ENCODE measurements around the gene NAA15.
"Not testable (repeated sequence)": the region's sequence is repeated elsewhere in the genome, so short reads cannot be mapped to it uniquely, and the experiment has no call there.

Gene NAA15

GRCh38 chr4:139295942-139296299, 5.4 kb upstream of the NAA15 start:
- DNase-seq (ENCODE audit: low read depth in 2 of 3, low spot score in 1 of 3), result no peak

DNA sequence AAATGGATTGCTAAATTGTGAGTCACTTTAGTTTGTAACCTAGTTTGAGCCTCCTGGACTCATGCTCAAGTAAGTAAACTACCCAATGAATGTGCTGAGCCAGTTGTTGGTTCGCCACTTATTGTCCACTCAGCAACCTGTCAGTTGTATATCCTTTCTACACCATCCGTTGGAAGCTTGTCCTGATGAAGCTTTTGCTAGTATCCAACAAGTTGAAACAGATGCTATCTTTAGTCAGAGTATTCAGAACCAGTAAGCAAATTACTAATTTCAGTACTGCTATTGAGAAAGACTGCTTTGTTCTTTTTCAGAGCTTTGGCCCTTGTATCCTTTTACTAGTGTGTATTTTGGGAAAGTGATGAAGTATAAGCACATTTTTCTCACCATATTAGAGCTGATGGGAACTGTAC, 4.3 kb upstream of the NAA15 start:
- no peak for DNase-seq (ENCODE audit: low read depth in 2 of 3, low spot score in 1 of 3)

GRCh38 chr4:139299536-139299935, 1.8 kb upstream of the NAA15 start:
- DNase-seq (ENCODE audit: low read depth in 2 of 3, low spot score in 1 of 3), result no peak

DNA sequence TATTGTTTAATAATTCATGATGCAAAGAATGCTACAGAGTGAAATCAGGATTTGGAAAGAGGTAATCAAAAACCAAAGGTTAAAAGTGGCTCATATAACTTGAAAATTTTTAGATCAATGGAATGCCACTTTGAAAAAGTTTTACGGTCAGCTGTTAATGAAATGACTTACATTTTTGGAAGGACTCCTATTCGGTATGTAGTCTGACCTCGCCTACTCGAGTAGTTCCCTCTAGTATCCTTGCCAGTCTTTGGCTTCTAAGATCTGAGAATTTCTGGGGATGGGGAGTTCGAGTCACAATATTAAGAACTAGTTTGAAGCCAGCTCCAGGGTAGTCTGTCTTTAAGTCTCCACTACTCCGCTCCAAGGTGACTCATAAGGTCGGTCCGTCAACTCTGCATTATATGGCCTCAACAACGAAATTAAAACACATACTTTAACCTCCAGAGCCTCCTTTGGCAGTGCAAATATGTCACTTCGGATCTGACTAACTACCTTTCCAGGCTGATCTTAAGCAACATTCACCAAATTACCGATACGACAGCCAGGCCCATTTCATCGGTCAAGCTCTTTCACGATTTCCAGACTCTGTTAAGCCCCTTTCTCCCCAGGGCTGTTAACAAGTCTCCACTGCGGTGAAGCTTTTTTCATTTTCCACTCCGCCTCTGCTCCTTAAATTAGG, 733 bp upstream of the NAA15 start:
- no peak for DNase-seq (ENCODE audit: low read depth in 2 of 3, low spot score in 1 of 3)

DNA sequence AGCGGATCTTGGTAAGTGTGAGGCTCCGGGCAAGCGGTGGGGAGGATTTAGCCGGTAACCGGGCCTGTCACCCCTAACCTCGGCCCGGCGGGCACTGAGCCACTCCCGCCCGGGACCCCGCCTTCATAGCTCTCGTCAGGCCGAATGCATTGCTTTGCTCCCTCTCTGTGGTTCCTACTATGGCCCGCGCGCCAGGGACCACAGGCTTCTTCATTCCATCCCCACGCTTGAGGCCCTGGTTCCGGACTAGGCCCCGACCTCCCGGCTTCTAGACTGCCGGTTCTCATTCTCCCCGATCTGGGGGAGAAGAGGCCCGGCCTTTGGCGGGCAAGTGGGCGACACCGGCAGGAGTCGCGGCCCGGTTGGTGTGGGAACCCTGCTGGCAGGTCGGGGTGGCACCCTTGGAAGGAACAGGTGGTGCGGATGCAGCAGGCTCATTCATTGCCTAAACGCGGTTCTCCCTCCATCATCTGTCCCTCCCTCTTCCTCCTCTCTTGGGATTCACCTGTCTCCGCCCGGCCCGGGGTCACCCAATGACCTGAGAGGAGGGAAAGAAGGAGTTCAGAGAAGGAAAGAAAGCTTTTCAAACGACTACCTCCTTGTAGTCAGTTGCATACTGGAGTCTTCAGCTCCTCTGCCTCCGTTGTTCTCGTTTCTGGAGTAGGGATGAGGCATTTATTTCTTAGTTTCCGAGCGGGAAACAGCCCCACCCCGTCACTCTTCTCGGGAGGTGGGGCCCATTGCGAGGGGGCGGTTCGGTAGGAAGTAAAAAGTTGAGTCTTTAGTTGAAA, 711 bp downstream of the NAA15 start, which contains the start of gene NDUFC1:
NDUFC1 (minus strand) TSS at position 657 of the 791 bp plus-strand sequence. CDS start 6,679 bp downstream, outside the sequence.
- DNase-seq (ENCODE audit: low read depth in 2 of 3, low spot score in 1 of 3), result peak in 2 of 3 donors; percentile 45 to 46

DNA sequence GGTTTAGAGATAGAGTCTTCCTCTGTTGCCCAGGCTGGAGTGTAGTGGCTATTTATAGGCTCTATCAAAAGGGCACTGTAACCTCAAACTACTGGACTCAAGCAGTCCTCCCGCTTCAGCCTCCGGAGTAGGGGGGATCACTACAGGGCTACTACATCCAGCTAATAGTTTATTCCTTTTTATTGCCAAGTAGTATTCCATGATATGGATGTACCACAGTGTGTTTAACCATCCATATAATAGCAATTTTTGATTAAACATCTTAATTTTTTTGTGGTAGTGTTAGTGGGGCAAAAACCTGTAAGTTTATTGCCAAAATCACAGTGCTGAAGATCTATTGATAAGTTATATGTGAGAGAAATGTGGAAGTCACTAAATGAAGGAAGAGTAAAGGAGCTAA, 3.6 kb downstream of the NAA15 start:
- DNase-seq (ENCODE audit: low read depth in 2 of 3, low spot score in 1 of 3), result no peak

GRCh38 chr4:139311909-139312308, 10.6 kb downstream of the NAA15 start:
- no peak for DNase-seq (ENCODE audit: low read depth in 2 of 3, low spot score in 1 of 3)

GRCh38 chr4:139312552-139313332, 11.4 kb downstream of the NAA15 start:
- no peak for DNase-seq (ENCODE audit: low read depth in 2 of 3, low spot score in 1 of 3)

- DNase-seq (ENCODE audit: low read depth in 2 of 3, low spot score in 1 of 3), result not testable (repeated sequence)
These were observed 12.1 kb downstream of the NAA15 start for GRCh38 chr4:139313414-139313813.

GRCh38 chr4:139314047-139314800, 12.9 kb downstream of the NAA15 start:
- no peak for DNase-seq (ENCODE audit: low read depth in 2 of 3, low spot score in 1 of 3)

GRCh38 chr4:139315221-139315675, 13.9 kb downstream of the NAA15 start:
- no peak for DNase-seq (ENCODE audit: low read depth in 2 of 3, low spot score in 1 of 3)

GRCh38 chr4:139316733-139317132, 15.4 kb downstream of the NAA15 start:
- DNase-seq (ENCODE audit: low read depth in 2 of 3, low spot score in 1 of 3), result no peak

- DNase-seq (ENCODE audit: low read depth in 2 of 3, low spot score in 1 of 3), result no peak
These were observed 16.3 kb downstream of the NAA15 start for GRCh38 chr4:139317635-139318034.

GRCh38 chr4:139319571-139319970, 18.3 kb downstream of the NAA15 start:
- DNase-seq (ENCODE audit: low read depth in 2 of 3, low spot score in 1 of 3), result no peak

- not testable (repeated sequence) for DNase-seq (ENCODE audit: low read depth in 2 of 3, low spot score in 1 of 3)
These were observed 20.8 kb downstream of the NAA15 start for GRCh38 chr4:139322070-139322469.

- not testable (repeated sequence) for DNase-seq (ENCODE audit: low read depth in 2 of 3, low spot score in 1 of 3)
These were observed 21.2 kb downstream of the NAA15 start for GRCh38 chr4:139322541-139322940.

DNA sequence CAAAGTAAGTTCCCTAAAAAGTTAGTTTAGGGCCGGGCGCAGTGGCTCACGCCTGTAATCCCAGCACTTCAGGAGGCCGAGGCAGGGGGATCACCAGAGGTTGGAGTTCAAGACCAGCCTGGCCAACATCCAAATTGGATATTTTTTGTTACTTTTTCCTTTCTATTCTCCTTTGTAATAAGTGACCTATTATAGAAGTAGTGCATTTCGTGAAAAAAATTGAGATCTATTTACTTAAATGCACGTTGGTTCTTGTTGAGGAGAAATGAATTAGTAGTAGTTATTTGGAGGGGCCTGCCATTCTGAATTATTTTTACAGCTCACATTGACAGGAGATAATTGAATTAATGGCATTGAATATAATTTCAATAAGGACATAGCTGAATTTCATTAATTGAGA, 23.3 kb downstream of the NAA15 start:
- no peak for DNase-seq (ENCODE audit: low read depth in 2 of 3, low spot score in 1 of 3)

DNA sequence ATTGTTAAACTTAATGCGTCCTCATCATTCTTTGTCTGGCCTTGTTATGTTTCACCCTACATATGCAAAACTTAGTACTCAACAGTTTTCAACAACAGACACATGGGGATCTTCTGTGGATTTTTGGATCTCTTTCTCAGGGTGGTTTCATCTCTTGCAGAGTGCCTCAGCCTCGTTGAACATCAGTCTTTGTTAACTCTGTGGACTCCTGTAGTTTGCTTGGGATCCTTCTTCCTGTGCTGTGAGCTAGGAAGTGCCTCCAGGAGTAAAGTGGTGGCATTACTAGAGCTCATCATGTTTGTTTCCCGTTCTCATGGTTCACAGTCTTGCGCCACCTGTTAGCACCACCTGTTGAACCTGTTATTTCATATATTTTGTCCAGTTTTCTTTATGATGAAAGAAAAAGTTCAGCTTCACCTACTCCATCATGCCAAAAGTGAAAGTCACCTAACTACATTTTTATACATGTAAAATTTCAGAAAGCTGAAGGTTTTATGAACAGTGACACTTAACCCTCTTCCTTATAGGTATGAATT, 28.4 kb downstream of the NAA15 start:
- no peak for DNase-seq (ENCODE audit: low read depth in 2 of 3, low spot score in 1 of 3)

GRCh38 chr4:139330283-139330682, 29.0 kb downstream of the NAA15 start:
- DNase-seq (ENCODE audit: low read depth in 2 of 3, low spot score in 1 of 3), result no peak

GRCh38 chr4:139331185-139331584, 29.9 kb downstream of the NAA15 start:
- DNase-seq (ENCODE audit: low read depth in 2 of 3, low spot score in 1 of 3), result no peak

- DNase-seq (ENCODE audit: low read depth in 2 of 3, low spot score in 1 of 3), result no peak
These were observed 31.7 kb downstream of the NAA15 start for GRCh38 chr4:139333046-139333445.
